Transverse colon (tissue), 4 donors: ENCODE data around the gene PIEZO1. TPM values are rescaled to one million over a fixed set of nuclear protein-coding genes. Genes with fewer than 3 reads are reported as not detected.

ENCODE experiments used
- DNase-seq: peaks from one replicate; pipeline ENCODE4 v3.0.0-alpha.2; 2019
- H3K27ac ChIP-seq, 4 donors: fragments of 200-600 bp; sonication (generic); 2 replicates each; pipeline ENCODE4 v1.5.1; 2016 to 2018; ENCODE audit warnings: inconsistent platforms in 4 of 4
- H3K27me3 ChIP-seq: fragments of 200-600 bp; sonication (generic); 2 replicates; pipeline ENCODE4 v1.5.1; 2017; ENCODE audit warnings: inconsistent platforms
- H3K36me3 ChIP-seq, 4 donors: fragments of 200-600 bp; sonication (generic); 2 replicates each; pipeline ENCODE4 v1.5.1; 2017 to 2019; ENCODE audit warnings: inconsistent platforms in 4 of 4
- H3K4me1 ChIP-seq, 4 donors: fragments of 200-600 bp; sonication (generic); 2 replicates each; pipeline ENCODE4 v1.5.1; 2017 to 2020; ENCODE audit warnings: inconsistent platforms in 4 of 4
- H3K4me3 ChIP-seq, 4 donors: fragments of 200-600 bp; sonication (generic); 1 replicate in 1 of 4; 2 replicates in 3 of 4; pipeline versions ENCODE4 v1.5.1 to v1.6.1; 2017 to 2019; ENCODE audit warnings: inconsistent platforms in 4 of 4
- H3K9me3 ChIP-seq, 2 donors: fragments of 200-600 bp; sonication (generic); 2 replicates each; pipeline ENCODE4 v1.5.1; 2017 to 2019; ENCODE audit warnings: inconsistent platforms in 2 of 2
- CTCF ChIP-seq, 5 experiments: fragments of 200-600 bp in 3 of 5; fragments of 450-650 bp in 2 of 5; sonication (generic) in 3 of 5; IDR thresholded peaks; 1 replicate in 2 of 5; 2 replicates in 3 of 5; pipeline ENCODE4 v1.5.1; 2016 to 2017; ENCODE audit warnings: antibody characterized with exemption in 5 of 5, inconsistent platforms in 3 of 5, mild to moderate bottlenecking in 2 of 5, moderate library complexity in 1 of 5
- EP300 ChIP-seq: sonication (generic); formaldehyde crosslinking; IDR thresholded peaks from one replicate; pipeline ENCODE4 v1.6.1; 2017; ENCODE audit warnings: antibody characterized with exemption, low read depth
- POLR2A ChIP-seq: fragments of 450-650 bp; IDR thresholded peaks from one replicate; pipeline ENCODE4 v1.6.1; 2016; ENCODE audit warnings: antibody characterized with exemption, mild to moderate bottlenecking, moderate library complexity
- POLR2AphosphoS5 ChIP-seq, 3 donors: sonication (generic); formaldehyde crosslinking; IDR thresholded peaks; one replicate each; pipeline ENCODE4 v1.6.1; 2016; ENCODE audit warnings: antibody characterized with exemption in 3 of 3
- WGBS, 2 donors: methylation state at CpG; one replicate each; pipeline ENCODE4 v1.1.5; 2018; ENCODE audit warnings: low coverage in 1 of 2; 5-methylcytosine and 5-hydroxymethylcytosine counted together
- in situ Hi-C, 4 donors: fragments of 200-750 bp; cut with MboI; loops; one replicate each; pipeline versions ENCODE4 v1.15.0 to v1.15.1; 2017; ENCODE audit warnings: low sequenced_read_pairs in 3 of 4, low pct_ligation_motif_present in 1 of 4, low pct_unique_long_range_greater_than_20kb in 1 of 4
- intact Hi-C: fragments of 100-400 bp; cut with DNase I; formaldehyde crosslinking; loops from one replicate; pipeline ENCODE4 v1.15.1; 2023; ENCODE audit warnings: low total_unique reads
- total RNA-seq, 4 donors: library from RNA; depleted of rRNA; stranded (reverse); fragments of >200 nt; gene quantifications; one replicate each; pipeline ENCODE4 v1.1.0, GENCODE V29; 2016

The PIEZO1 gene
- total RNA-seq, 4 donors from 2014 or later: 133 to 546 (median 179) TPM

- 91 to 100% methylated on average over 1 to 19 of the region's 21 CpGs for WGBS, 2 donors
- no peak for DNase-seq
- Histone ChIP-seq H3K27me3 (no peaks in the 10 kb centered on the region), H3K4me3 (no peak overlapping the region), H3K36me3 (peaks cover 0 to 22% (median 1%) of the 10 kb centered on the region in 4 donors), H3K9me3 (no peaks in the 10 kb centered on the region), H3K4me1 (peaks cover 0 to 6% (median 3%) of the 10 kb centered on the region in 4 donors), H3K27ac (no peak overlapping the region)
- intact Hi-C loops: no loop called here
- in situ Hi-C loops: loop anchor here in 1 of 4 donors (25.0 kb wide), 1 partner anchor 476 kb away; the partner anchor contains the start of genes SLC22A31 and ZNF778
- no peak for TF ChIP-seq POLR2A
- TF ChIP-seq EP300: no peak
- TF ChIP-seq POLR2AphosphoS5 (IDR thresholded peaks at IDR 0.05): no peak
- TF ChIP-seq CTCF (IDR thresholded peaks at IDR 0.05): no peak
Measured at GRCh38 chr16:88736496-88736895, 48.5 kb downstream of the PIEZO1 start.

GRCh38 chr16:88736088-88736487 lies 48.9 kb downstream of the PIEZO1 start:
- no peak for DNase-seq
- no peaks in the 10 kb centered on the region for H3K27me3 ChIP-seq
- H3K36me3 ChIP-seq: peaks cover 0 to 23% (median 1%) of the 10 kb centered on the region in 4 donors
- no peaks in the 10 kb centered on the region for H3K9me3 ChIP-seq
- in situ Hi-C loops (loop anchor here in 1 of 4 donors (25.0 kb wide), 1 partner anchor 476 kb away; the partner anchor contains the start of genes SLC22A31 and ZNF778), intact Hi-C loops (no loop called here)
- 94% methylated on average over 20 of the region's 21 CpGs; no CpG with 5 or more reads in 1 of the 2 donors for WGBS, 2 donors
- TF ChIP-seq POLR2A (no peak), POLR2AphosphoS5 (IDR thresholded peaks at IDR 0.05) (no peak), CTCF (IDR thresholded peaks at IDR 0.05) (no peak), EP300 (no peak)
- no peak overlapping the region for H3K27ac ChIP-seq
- peaks cover 0 to 6% (median 3%) of the 10 kb centered on the region in 4 donors for H3K4me1 ChIP-seq
- no peak overlapping the region for H3K4me3 ChIP-seq

GRCh38 chr16:88735616-88736015 lies 49.4 kb downstream of the PIEZO1 start:
- H3K4me1 ChIP-seq: peaks cover 0 to 6% (median 3%) of the 10 kb centered on the region in 4 donors
- WGBS, 2 donors: 50 to 76% methylated on average over 2 to 9 of the region's 10 CpGs
- TF ChIP-seq POLR2A: no peak
- no peak for TF ChIP-seq POLR2AphosphoS5 (IDR thresholded peaks at IDR 0.05)
- no peak for TF ChIP-seq EP300
- TF ChIP-seq CTCF (IDR thresholded peaks at IDR 0.05): no peak
- H3K27me3 ChIP-seq: no peaks in the 10 kb centered on the region
- in situ Hi-C loops (loop anchor here in 1 of 4 donors (25.0 kb wide), 1 partner anchor 477 kb away; the partner anchor contains the start of genes SLC22A31 and ZNF778), intact Hi-C loops (no loop called here)
- H3K4me3 ChIP-seq: no peak overlapping the region
- H3K27ac ChIP-seq: no peak overlapping the region
- peaks cover 0 to 24% (median 1%) of the 10 kb centered on the region in 4 donors for H3K36me3 ChIP-seq
- H3K9me3 ChIP-seq: no peaks in the 10 kb centered on the region
- DNase-seq: no peak

- H3K4me3 ChIP-seq: no peak overlapping the region
- H3K27ac ChIP-seq: no peak overlapping the region
- intact Hi-C loops (no loop called here), in situ Hi-C loops (loop anchor here in 1 of 4 donors (25.0 kb wide), 1 partner anchor 477 kb away; the partner anchor contains the start of genes SLC22A31 and ZNF778)
- H3K36me3 ChIP-seq: peaks cover 0 to 24% (median 1%) of the 10 kb centered on the region in 4 donors
- TF ChIP-seq POLR2AphosphoS5 (IDR thresholded peaks at IDR 0.05): no peak
- TF ChIP-seq EP300: no peak
- TF ChIP-seq POLR2A: no peak
- TF ChIP-seq CTCF (IDR thresholded peaks at IDR 0.05): no peak
- H3K9me3 ChIP-seq: no peaks in the 10 kb centered on the region
- no peak for DNase-seq
- WGBS, 2 donors: 93% methylated on average over 16 of the region's 16 CpGs; no CpG with 5 or more reads in 1 of the 2 donors
- H3K4me1 ChIP-seq: peaks cover 0 to 6% (median 3%) of the 10 kb centered on the region in 4 donors
- no peaks in the 10 kb centered on the region for H3K27me3 ChIP-seq
Measured at GRCh38 chr16:88735121-88735520, 49.9 kb downstream of the PIEZO1 start.
